ENCODE data around the gene SMYD1. TPM values are rescaled to one million over a fixed set of nuclear protein-coding genes. Genes with fewer than 3 reads are reported as not detected.

The SMYD1 gene
- polyA plus RNA-seq, 3 donors = not detected

DNA sequence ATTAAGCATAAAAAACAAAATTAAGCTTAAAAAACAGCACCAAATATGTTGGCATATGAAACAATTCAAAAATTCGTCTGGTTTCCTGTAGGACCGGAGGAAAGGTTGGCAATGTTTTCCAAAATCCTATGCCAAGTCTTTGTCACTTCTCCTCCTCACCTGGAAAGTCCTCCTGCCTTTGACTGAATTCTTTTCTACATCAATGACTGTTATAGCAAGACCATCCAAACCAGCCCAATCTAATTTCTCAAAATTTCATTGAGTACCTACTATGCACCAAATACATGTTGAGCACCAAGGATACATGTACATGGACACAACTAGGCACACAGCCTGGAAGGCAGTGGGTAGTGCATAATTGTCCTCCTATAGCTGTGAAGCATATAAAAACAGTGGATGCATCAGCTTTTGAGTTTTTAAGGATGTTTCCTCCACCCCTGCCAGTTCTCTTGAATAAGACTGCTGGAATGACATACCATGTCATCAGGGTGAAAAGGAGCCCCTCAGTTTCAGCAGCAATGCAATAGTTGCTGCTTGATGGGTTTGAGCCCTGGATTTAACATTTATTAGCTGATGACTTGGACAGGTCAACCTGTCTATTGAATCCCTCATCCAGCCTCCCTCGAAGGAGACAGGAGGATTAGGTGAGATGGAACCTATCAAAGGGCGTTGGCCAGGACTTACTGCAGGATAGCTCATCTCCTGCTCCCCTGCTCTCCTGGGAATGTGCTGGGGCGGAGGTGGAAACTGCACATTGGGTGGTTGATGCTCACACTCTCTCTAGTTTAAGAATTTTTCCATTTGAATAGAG lies 55.7 kb downstream of the SMYD1 start:
- peaks cover 2 to 4% (median 4%) of the 10 kb centered on the region in 3 donors for H3K27me3 Mint-ChIP-seq (ENCODE audit: low read depth in 3 of 3)
- H3K4me3 Mint-ChIP-seq = no peak overlapping the region
- no peaks in the 10 kb centered on the region for H3K4me1 Mint-ChIP-seq

More for the DNA sequence above, 55.7 kb downstream of the SMYD1 start:
- Mint-ChIP-seq H3K27ac (no peak overlapping the region), H3K9me3 (peaks cover 0 to 2% (median 0%) of the 10 kb centered on the region in 7 donors), H3K36me3 (no peaks in the 10 kb centered on the region)
- H3K4me3 ChIP-seq (replicated peaks in 1 of 3; ENCODE audit: low read depth in 2 of 3, low read length in 3 of 3) = no peak overlapping the region
- no peaks in the 10 kb centered on the region for H4K20me1 ChIP-seq (ENCODE audit: insufficient read depth, low read length)
- no peak for TF ChIP-seq CTCF (IDR thresholded peaks at IDR 0.05)
- H2AFZ ChIP-seq (ENCODE audit: insufficient read depth, low read depth, low read length, poor library complexity, severe bottlenecking) = no peak overlapping the region
- no peak overlapping the region for H3K27ac ChIP-seq (ENCODE audit: low read depth in 1 of 2, low read length in 2 of 2)
- H3K4me2 ChIP-seq (replicated peaks; ENCODE audit: extremely low read depth, low read length, poor library complexity, severe bottlenecking) = no peak overlapping the region
- no peaks in the 10 kb centered on the region for H3K27me3 ChIP-seq (ENCODE audit: control insufficient read depth in 2 of 2, insufficient read depth in 2 of 2, low read length in 2 of 2)
- no peaks in the 10 kb centered on the region for H3K9me3 ChIP-seq (replicated peaks in 1 of 2; ENCODE audit: control insufficient read depth in 1 of 2, insufficient read depth in 1 of 2, low read length in 2 of 2)
- DNase-seq = no peak
- H3K9ac ChIP-seq (ENCODE audit: insufficient read depth, low read length, poor library complexity, severe bottlenecking) = no peak overlapping the region
- WGBS (ENCODE audit: insufficient coverage) = 95% methylated on average over 4 of the region's 5 CpGs
- H3K4me1 ChIP-seq (ENCODE audit: control insufficient read depth in 1 of 2, insufficient read depth in 2 of 2, low read length in 2 of 2) = no peaks in the 10 kb centered on the region
- no peaks in the 10 kb centered on the region for H3K79me2 ChIP-seq (ENCODE audit: insufficient read depth, low read length)
- intact Hi-C loops (cut with micrococcal nuclease) = no loop called here
- no peaks in the 10 kb centered on the region for H3K36me3 ChIP-seq (replicated peaks in 1 of 2; ENCODE audit: control insufficient read depth in 1 of 2, insufficient read depth in 2 of 2, low read length in 2 of 2)

All from CD14-positive monocyte (primary cell).